LNCAP (cell line): ENCODE measurements around the gene RINT1.

ENCODE experiments used
- TF ChIP-seq, protein P1 (sequence below): fragments of 450-650 bp; IDR thresholded peaks from 2 replicates; pipeline ENCODE4 v1.5.1; 2017; ENCODE audit warnings: mild to moderate bottlenecking

Gene RINT1

DNA sequence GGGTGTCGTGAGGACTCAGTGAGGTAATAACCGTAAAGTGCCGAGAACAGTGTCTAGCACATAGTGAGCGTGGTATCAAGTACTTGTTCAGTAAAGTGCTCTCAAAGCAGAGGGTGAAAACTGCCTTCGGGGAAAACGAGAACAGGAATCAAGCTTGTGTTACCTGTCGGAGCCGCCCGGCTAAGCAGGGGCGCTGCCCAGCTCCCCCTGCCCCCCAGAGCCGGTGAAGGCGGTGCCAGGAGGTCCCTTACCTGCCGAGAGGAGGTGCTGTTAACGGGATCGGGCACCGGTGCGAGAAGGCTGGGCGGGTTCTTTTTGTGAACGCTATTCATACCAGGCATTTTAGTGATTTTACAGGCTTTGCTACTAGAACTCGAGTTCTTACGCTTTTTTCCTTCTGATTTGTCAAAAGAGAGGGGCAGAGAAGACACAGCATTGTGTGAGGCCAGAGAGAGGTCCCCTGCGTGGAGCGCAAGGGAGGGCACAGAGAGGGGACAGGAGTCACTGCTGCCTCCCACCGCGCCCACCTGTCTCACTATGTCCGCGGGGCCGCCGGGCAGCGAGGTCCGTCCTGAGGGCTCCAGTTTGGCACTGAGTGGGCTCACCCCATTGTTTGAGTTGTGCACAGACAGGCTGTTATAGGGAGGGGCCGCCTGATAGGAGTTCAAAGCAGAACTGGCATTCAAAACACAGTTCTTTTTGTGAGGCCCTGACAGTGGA lies 81.8 kb downstream of the RINT1 start:
- TF ChIP-seq, protein P1, sequence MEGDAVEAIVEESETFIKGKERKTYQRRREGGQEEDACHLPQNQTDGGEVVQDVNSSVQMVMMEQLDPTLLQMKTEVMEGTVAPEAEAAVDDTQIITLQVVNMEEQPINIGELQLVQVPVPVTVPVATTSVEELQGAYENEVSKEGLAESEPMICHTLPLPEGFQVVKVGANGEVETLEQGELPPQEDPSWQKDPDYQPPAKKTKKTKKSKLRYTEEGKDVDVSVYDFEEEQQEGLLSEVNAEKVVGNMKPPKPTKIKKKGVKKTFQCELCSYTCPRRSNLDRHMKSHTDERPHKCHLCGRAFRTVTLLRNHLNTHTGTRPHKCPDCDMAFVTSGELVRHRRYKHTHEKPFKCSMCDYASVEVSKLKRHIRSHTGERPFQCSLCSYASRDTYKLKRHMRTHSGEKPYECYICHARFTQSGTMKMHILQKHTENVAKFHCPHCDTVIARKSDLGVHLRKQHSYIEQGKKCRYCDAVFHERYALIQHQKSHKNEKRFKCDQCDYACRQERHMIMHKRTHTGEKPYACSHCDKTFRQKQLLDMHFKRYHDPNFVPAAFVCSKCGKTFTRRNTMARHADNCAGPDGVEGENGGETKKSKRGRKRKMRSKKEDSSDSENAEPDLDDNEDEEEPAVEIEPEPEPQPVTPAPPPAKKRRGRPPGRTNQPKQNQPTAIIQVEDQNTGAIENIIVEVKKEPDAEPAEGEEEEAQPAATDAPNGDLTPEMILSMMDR = no peak

DNA sequence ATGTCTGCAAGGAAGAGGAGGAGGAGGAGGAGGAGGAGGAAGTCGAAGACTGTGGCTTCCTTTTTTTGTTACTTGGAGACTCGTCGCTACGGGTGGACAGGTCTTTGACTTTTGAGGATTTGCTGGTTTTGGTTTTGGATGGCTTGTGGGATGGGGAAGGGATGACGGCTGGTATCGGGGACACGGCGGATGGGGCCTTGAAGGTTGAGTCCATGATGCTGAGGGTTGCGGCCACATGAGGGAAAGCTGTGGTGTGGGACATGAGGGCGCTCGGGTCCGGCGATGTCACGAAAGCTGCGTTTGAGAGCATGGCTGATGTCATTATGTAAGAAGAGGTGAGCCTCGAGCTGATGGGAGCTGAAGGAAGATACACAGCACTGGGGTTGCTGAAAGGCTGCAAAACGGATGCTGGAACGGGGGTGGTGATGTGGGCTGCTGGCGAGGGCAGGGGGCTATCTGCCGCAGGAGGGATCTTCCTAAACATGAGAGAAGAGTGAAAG lies 82.4 kb downstream of the RINT1 start:
- TF ChIP-seq, protein P1 = no peak
